ENCODE measurements around the gene ALG5. TPM values are rescaled to one million over a fixed set of nuclear protein-coding genes. Genes with fewer than 3 reads are reported as not detected.

ALG5 gene
- total and polyA plus RNA-seq, 2 of the 4 experiments (the other 2 are of a cell fraction), result 19.4 to 21.9 TPM

DNA sequence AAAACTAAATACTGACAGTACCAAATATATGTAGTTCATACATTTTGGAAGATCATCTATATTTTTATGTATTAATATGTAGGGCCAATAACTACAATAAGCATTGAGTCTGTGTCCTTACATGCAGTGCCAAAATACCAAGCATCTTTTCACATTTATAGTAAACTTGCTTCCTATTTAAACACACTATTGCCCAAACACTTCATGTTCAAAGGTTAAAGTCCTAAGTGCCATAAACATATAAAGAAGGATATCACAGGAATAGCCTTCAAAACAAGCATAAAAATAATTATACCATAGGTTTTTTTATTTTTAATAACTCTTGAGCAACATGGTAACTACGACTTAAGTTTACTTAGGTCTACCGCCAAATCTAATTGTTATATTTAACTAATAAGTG is 28.5 kb upstream of the ALG5 start:
- no peak overlapping the region for H3K4ac ChIP-seq (ENCODE audit: low read depth, low read length)
- H3K56ac ChIP-seq (ENCODE audit: extremely low read depth, insufficient read depth, low read length), result no peak overlapping the region
- no peak overlapping the region for H3K9ac ChIP-seq (ENCODE audit: low read depth, low read length)
- no CpG with 5 or more reads among the region's 2 CpGs for WGBS, 2 experiments (ENCODE audit: extremely low coverage in 2 of 2, insufficient read length in 1 of 2)
- ChIA-PET POLR2A (ENCODE audit: unreplicated experiment) (no interaction called here), CTCF (no interaction called here)
- no peak overlapping the region for H2BK5ac ChIP-seq (ENCODE audit: low read depth, low read length, poor library complexity, severe bottlenecking)
- no peaks in the 10 kb centered on the region; the same call in 1 of the 2 replicates for H4K20me1 ChIP-seq (ENCODE audit: insufficient read depth, low read length)
- no peak overlapping the region for H2AK5ac ChIP-seq (ENCODE audit: low read depth, low read length)
- no peak for DNase-seq
- H2AFZ ChIP-seq (replicated peaks; ENCODE audit: low read length, poor library complexity), result no peak overlapping the region
- no peaks in the 10 kb centered on the region for H3K9me1 ChIP-seq (ENCODE audit: insufficient read depth, low read length)
- no peak overlapping the region for H4K8ac ChIP-seq (ENCODE audit: low read depth in 2 of 2, low read length in 2 of 2)
- no peak overlapping the region for H4K5ac ChIP-seq (ENCODE audit: low read depth, low read length)
- no peak for ATAC-seq (ENCODE audit: low read depth)
- no peaks in the 10 kb centered on the region for H3K9me3 ChIP-seq (ENCODE audit: control insufficient read depth, insufficient read depth, low read length)
- dilution Hi-C loops (cut with HindIII; ENCODE audit: low sequenced_read_pairs, unreplicated experiment) (no loop called here), in situ Hi-C loops (cut with MboI; ENCODE audit: low sequenced_read_pairs) (loop anchor here (25.0 kb wide), 1 partner anchor 1335 kb away; no protein-coding TSS in a partner anchor), intact Hi-C loops (cut with micrococcal nuclease) (no loop called here)
- H2BK20ac ChIP-seq (ENCODE audit: low read depth, low read length), result no peak overlapping the region
- no peak overlapping the region for H3K27ac ChIP-seq (ENCODE audit: insufficient read depth, low read length)
- no TSS peak for BruUV-seq (replicated peaks)
- no peaks in the 10 kb centered on the region for H3K4me1 ChIP-seq (ENCODE audit: control insufficient read depth, insufficient read depth, low read length)
- no peak overlapping the region for H2BK120ac ChIP-seq (ENCODE audit: low read depth, low read length)
- H3K4me2 ChIP-seq (ENCODE audit: low read depth, low read length), result no peak overlapping the region
- no peak overlapping the region for H3K23ac ChIP-seq (ENCODE audit: low read depth, low read length)
- peaks cover 8% of the 10 kb centered on the region in 2 experiments for H3K79me1 ChIP-seq (ENCODE audit: low read depth in 1 of 2, low read length in 2 of 2)
- TF ChIP-seq MXI1 (IDR thresholded peaks at IDR 0.05; ENCODE audit: borderline replicate concordance, low read depth, low read length) (no peak), CHD1 (IDR thresholded peaks at IDR 0.05; ENCODE audit: low read depth, low read length) (no peak), NFE2L2 (IDR thresholded peaks at IDR 0.05; ENCODE audit: low read depth, low read length) (no peak), FOS (IDR thresholded peaks at IDR 0.05; ENCODE audit: low read depth, low read length) (no peak), MAFK (IDR thresholded peaks at IDR 0.05; ENCODE audit: low read depth, low read length) (no peak)
- TF ChIP-seq, protein P1, sequence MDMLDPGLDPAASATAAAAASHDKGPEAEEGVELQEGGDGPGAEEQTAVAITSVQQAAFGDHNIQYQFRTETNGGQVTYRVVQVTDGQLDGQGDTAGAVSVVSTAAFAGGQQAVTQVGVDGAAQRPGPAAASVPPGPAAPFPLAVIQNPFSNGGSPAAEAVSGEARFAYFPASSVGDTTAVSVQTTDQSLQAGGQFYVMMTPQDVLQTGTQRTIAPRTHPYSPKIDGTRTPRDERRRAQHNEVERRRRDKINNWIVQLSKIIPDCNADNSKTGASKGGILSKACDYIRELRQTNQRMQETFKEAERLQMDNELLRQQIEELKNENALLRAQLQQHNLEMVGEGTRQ (IDR thresholded peaks at IDR 0.05; ENCODE audit: low read depth, low read length), result no peak
- TF ChIP-seq, protein P2, sequence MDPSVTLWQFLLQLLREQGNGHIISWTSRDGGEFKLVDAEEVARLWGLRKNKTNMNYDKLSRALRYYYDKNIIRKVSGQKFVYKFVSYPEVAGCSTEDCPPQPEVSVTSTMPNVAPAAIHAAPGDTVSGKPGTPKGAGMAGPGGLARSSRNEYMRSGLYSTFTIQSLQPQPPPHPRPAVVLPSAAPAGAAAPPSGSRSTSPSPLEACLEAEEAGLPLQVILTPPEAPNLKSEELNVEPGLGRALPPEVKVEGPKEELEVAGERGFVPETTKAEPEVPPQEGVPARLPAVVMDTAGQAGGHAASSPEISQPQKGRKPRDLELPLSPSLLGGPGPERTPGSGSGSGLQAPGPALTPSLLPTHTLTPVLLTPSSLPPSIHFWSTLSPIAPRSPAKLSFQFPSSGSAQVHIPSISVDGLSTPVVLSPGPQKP (IDR thresholded peaks at IDR 0.05; ENCODE audit: borderline replicate concordance, low read depth, low read length), result no peak
- H2BK15ac ChIP-seq (ENCODE audit: low read depth, low read length), result no peak overlapping the region
- H3K18ac ChIP-seq (ENCODE audit: low read depth, low read length), result no peak overlapping the region
- H2AK9ac ChIP-seq (replicated peaks; ENCODE audit: low read depth, low read length, poor library complexity), result no peak overlapping the region
- H3K4me3 ChIP-seq (ENCODE audit: insufficient read depth, low read depth, low read length), result no peak overlapping the region
- H4K91ac ChIP-seq (ENCODE audit: insufficient read depth, low read depth, low read length), result no peak overlapping the region
- no peak overlapping the region for H3K14ac ChIP-seq (replicated peaks; ENCODE audit: low read depth, low read length)
- no peaks in the 10 kb centered on the region for H3K27me3 ChIP-seq (ENCODE audit: control insufficient read depth, insufficient read depth, low read length)
- peaks cover 33% of the 10 kb centered on the region for H3K36me3 ChIP-seq (ENCODE audit: control insufficient read depth, insufficient read depth, low read length)

Measured in IMR-90 (cell line).